ENCODE data around the gene INPP4B.
A peak's percentile ranks its signal among the peaks of the same experiment; 100 is the strongest.

INPP4B gene

DNA sequence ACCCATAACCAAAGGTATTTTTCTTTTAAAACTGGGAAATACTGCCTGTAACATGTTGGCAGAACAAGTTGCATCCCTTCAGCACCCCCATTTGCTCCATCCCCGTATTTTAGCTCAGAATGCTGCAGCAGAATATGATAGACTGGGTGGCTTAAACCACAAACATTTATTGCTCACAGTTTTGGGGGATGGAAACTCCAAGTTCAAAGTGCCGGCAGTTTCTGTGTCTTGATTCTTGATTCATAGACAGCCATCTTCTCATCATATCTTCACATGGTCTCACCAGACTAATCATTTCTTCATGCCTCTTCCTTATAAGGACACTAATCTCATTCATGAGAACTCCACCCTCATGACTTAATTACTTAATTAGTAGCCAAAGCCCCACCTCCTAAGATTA lies 10.5 kb upstream of the INPP4B start:
- Histone ChIP-seq H4K91ac (ENCODE audit: low read depth, low read length, poor library complexity) (no peak overlapping the region), H2BK5ac (ENCODE audit: low read length) (no peak overlapping the region), H2AFZ (ENCODE audit: low read length) (no peak overlapping the region), H3K27me3 (ENCODE audit: control insufficient read depth in 3 of 3, insufficient read depth in 3 of 3, low read depth in 1 of 3, low read length in 3 of 3) (no peaks in the 10 kb centered on the region), H3K4ac (ENCODE audit: low read length) (no peak overlapping the region), H3K79me1 (ENCODE audit: low read depth, low read length) (no peaks in the 10 kb centered on the region), H3K23ac (ENCODE audit: low read depth, low read length, poor library complexity) (no peak overlapping the region), H3K9ac (ENCODE audit: low read depth, low read length, poor library complexity) (no peak overlapping the region), H3K4me2 (ENCODE audit: insufficient read depth, low read length, poor library complexity, severe bottlenecking) (no peak overlapping the region), H3K4me3 (ENCODE audit: low read length in 2 of 2) (no peak overlapping the region), H2BK120ac (ENCODE audit: low read depth, low read length) (no peak overlapping the region), H3K14ac (ENCODE audit: low read length) (no peak overlapping the region), H2BK15ac (ENCODE audit: low read length) (no peak overlapping the region), H3K27ac (replicated peaks; ENCODE audit: low read length) (no peak overlapping the region), H4K8ac (ENCODE audit: low read depth, low read length) (no peak overlapping the region), H3K9me3 (replicated peaks in 1 of 2; ENCODE audit: control insufficient read depth in 2 of 2, insufficient read depth in 1 of 2, low read depth in 1 of 2, low read length in 2 of 2) (no peaks in the 10 kb centered on the region), H3K4me1 (ENCODE audit: control insufficient read depth in 2 of 2, insufficient read depth in 1 of 2, low read depth in 1 of 2, low read length in 2 of 2) (no peaks in the 10 kb centered on the region), H2AK5ac (ENCODE audit: low read depth, low read length) (no peak overlapping the region), H3K18ac (ENCODE audit: low read length) (no peak overlapping the region), H2BK12ac (ENCODE audit: low read length) (no peak overlapping the region), H3K36me3 (replicated peaks in 1 of 2; ENCODE audit: control insufficient read depth in 2 of 2, insufficient read depth in 2 of 2, low read length in 2 of 2) (no peaks in the 10 kb centered on the region)
- DNase-seq (ENCODE audit: low spot score) = no peak
- WGBS, 2 donors (ENCODE audit: extremely low coverage in 2 of 2, insufficient read length in 2 of 2, insufficient replicate concordance in 1 of 2) = no CpG with 5 or more reads among the region's 2 CpGs

GRCh38 chr4:142850478-142850877 lies 4.4 kb upstream of the INPP4B start:
- no peak overlapping the region for H2BK15ac ChIP-seq (ENCODE audit: low read length)
- H2AK5ac ChIP-seq (ENCODE audit: low read depth, low read length) = no peak overlapping the region
- H3K27ac ChIP-seq (replicated peaks; ENCODE audit: low read length) = no peak overlapping the region
- no peak overlapping the region for H3K18ac ChIP-seq (ENCODE audit: low read length)
- no peaks in the 10 kb centered on the region for H3K36me3 ChIP-seq (replicated peaks in 1 of 2; ENCODE audit: control insufficient read depth in 2 of 2, insufficient read depth in 2 of 2, low read length in 2 of 2)
- H3K23ac ChIP-seq (ENCODE audit: low read depth, low read length, poor library complexity) = no peak overlapping the region
- H3K4me3 ChIP-seq (ENCODE audit: low read length in 2 of 2) = no peak overlapping the region
- peaks cover 3 to 4% of the 10 kb centered on the region in 2 donors for H3K4me1 ChIP-seq (ENCODE audit: control insufficient read depth in 2 of 2, insufficient read depth in 1 of 2, low read depth in 1 of 2, low read length in 2 of 2)
- peaks cover 0 to 16% (median 15%) of the 10 kb centered on the region in 3 experiments for H3K27me3 ChIP-seq (ENCODE audit: control insufficient read depth in 3 of 3, insufficient read depth in 3 of 3, low read depth in 1 of 3, low read length in 3 of 3)
- DNase-seq (ENCODE audit: low spot score) = no peak
- no peaks in the 10 kb centered on the region for H3K79me1 ChIP-seq (ENCODE audit: low read depth, low read length)
- no peak overlapping the region for H3K14ac ChIP-seq (ENCODE audit: low read length)
- no peak overlapping the region for H2BK5ac ChIP-seq (ENCODE audit: low read length)
- H3K4ac ChIP-seq (ENCODE audit: low read length) = no peak overlapping the region
- H2AFZ ChIP-seq (ENCODE audit: low read length) = no peak overlapping the region
- H3K9ac ChIP-seq (ENCODE audit: low read depth, low read length, poor library complexity) = no peak overlapping the region
- no peak overlapping the region for H4K91ac ChIP-seq (ENCODE audit: low read depth, low read length, poor library complexity)
- no peak overlapping the region for H2BK120ac ChIP-seq (ENCODE audit: low read depth, low read length)
- no peaks in the 10 kb centered on the region for H3K9me3 ChIP-seq (replicated peaks in 1 of 2; ENCODE audit: control insufficient read depth in 2 of 2, insufficient read depth in 1 of 2, low read depth in 1 of 2, low read length in 2 of 2)
- no peak overlapping the region for H3K4me2 ChIP-seq (ENCODE audit: insufficient read depth, low read length, poor library complexity, severe bottlenecking)
- WGBS, 2 donors (ENCODE audit: extremely low coverage in 2 of 2, insufficient read length in 2 of 2, insufficient replicate concordance in 1 of 2) = no CpG with 5 or more reads among the region's 4 CpGs
- no peak overlapping the region for H4K8ac ChIP-seq (ENCODE audit: low read depth, low read length)
- no peak overlapping the region for H2BK12ac ChIP-seq (ENCODE audit: low read length)

DNA sequence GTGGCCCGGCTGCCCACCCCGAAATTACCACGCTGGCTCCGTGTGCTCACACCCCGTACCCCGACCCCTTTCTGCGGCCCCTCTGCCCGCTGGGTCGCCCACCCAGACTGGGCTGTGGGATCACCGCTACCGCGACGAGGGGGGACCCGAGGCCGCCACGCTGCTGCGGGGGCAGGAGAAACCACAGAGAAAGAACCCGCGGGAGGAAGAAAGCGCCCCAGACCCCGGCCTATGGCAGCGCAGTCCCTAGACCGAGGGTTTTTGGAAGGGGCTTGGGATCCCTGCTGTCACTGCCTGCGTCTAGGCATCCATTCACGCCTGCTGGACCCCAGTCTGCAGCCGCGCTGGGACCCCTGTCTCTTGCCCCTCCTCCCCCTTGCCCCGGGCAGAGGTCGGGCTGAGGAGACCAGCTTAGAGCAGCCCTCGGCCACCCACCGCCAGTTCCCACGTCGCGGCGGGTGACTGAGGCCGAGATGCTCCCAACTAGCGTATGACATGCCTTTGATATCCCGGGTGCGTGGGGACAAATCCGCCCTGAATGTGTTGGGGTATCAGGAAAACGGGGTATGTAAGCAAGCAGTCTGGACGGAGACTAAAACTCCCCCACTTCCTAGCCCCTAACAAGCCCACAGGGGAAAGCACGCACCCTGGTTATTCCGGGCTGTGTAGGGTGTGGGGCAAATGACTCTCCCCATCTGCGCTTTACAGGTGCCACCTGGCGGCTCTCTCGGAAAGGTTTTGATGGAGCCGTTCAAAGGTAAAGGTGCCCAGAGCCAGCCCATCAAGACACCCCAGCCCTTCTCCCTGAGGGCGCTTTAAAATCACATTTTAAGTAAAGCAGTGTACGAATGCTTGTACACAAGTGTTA lies 862 bp upstream of the INPP4B start:
- no peak overlapping the region for H2AK5ac ChIP-seq (ENCODE audit: low read depth, low read length)
- peak overlapping the region; percentile 17 for H4K8ac ChIP-seq (ENCODE audit: low read depth, low read length)
- no peak overlapping the region for H2BK5ac ChIP-seq (ENCODE audit: low read length)
- peak overlapping the region; percentile 56 for H3K14ac ChIP-seq (ENCODE audit: low read length)
- H3K4me3 ChIP-seq (ENCODE audit: low read length in 2 of 2) = peak overlapping the region; percentile 64 to 78
- peaks cover 0 to 30% (median 23%) of the 10 kb centered on the region in 3 experiments for H3K27me3 ChIP-seq (ENCODE audit: control insufficient read depth in 3 of 3, insufficient read depth in 3 of 3, low read depth in 1 of 3, low read length in 3 of 3)
- H3K23ac ChIP-seq (ENCODE audit: low read depth, low read length, poor library complexity) = peak overlapping the region; percentile 80
- H3K9ac ChIP-seq (ENCODE audit: low read depth, low read length, poor library complexity) = peak overlapping the region; percentile 66
- H2BK12ac ChIP-seq (ENCODE audit: low read length) = no peak overlapping the region
- no peaks in the 10 kb centered on the region for H3K79me1 ChIP-seq (ENCODE audit: low read depth, low read length)
- peak overlapping the region; percentile 57 for H3K18ac ChIP-seq (ENCODE audit: low read length)
- H3K4me1 ChIP-seq (ENCODE audit: control insufficient read depth in 2 of 2, insufficient read depth in 1 of 2, low read depth in 1 of 2, low read length in 2 of 2) = peaks cover 5 to 9% of the 10 kb centered on the region in 2 donors
- H2BK120ac ChIP-seq (ENCODE audit: low read depth, low read length) = no peak overlapping the region
- peak overlapping the region; percentile 96 for H2AFZ ChIP-seq (ENCODE audit: low read length)
- H2BK15ac ChIP-seq (ENCODE audit: low read length) = no peak overlapping the region
- no peak overlapping the region for H3K27ac ChIP-seq (replicated peaks; ENCODE audit: low read length)
- no peak overlapping the region for H3K4ac ChIP-seq (ENCODE audit: low read length)
- no CpG with 5 or more reads among the region's 50 CpGs for WGBS, 2 donors (ENCODE audit: extremely low coverage in 2 of 2, insufficient read length in 2 of 2, insufficient replicate concordance in 1 of 2)
- no peaks in the 10 kb centered on the region for H3K36me3 ChIP-seq (replicated peaks in 1 of 2; ENCODE audit: control insufficient read depth in 2 of 2, insufficient read depth in 2 of 2, low read length in 2 of 2)
- H3K9me3 ChIP-seq (replicated peaks in 1 of 2; ENCODE audit: control insufficient read depth in 2 of 2, insufficient read depth in 1 of 2, low read depth in 1 of 2, low read length in 2 of 2) = no peaks in the 10 kb centered on the region
- DNase-seq (ENCODE audit: low spot score) = peak; percentile 32
- no peak overlapping the region for H4K91ac ChIP-seq (ENCODE audit: low read depth, low read length, poor library complexity)
- peak overlapping the region; percentile 98 for H3K4me2 ChIP-seq (ENCODE audit: insufficient read depth, low read length, poor library complexity, severe bottlenecking)

DNA sequence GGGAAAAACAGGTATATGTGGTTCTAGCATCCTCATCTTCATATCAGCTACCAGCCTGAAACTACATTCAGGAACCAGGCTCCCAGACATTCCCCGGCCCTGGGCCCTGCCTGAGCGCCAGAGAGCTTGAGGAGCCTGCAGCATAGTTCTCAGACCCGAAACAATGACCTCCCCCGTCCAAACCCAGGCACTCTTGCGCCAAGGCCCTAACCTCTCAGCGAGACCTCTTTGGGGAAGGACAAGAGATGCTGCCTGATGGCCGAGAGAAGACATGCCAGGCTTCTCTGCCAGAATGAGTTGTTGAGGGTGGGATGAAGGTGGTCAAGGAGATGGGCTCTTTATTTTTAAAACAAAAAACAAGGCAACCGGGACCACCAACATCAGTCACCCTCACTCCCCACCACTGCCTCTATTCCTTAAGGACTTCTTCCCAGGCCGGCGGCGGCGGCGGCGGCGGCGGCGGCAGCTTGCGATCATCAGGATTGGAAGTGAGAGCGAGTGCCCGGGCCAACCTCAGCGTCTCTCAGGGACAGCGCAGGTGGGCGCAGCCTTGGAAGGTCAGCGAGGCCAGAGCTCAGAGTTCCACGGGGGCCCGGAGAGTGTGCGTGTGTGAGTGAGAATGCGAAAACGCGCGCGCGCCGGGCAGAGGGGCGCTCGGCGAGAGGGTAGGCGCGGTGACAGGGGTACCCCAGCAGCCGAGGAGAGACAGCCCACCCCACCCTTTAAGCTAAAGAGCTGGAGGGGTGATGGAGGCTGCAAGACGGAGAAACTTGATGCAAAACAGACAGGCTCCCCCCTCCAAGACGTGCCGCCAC lies 601 bp downstream of the INPP4B start:
- H2BK5ac ChIP-seq (ENCODE audit: low read length) = peak overlapping the region; percentile 66
- DNase-seq (ENCODE audit: low spot score) = peak; percentile 29
- H4K8ac ChIP-seq (ENCODE audit: low read depth, low read length) = no peak overlapping the region
- no peak overlapping the region for H3K23ac ChIP-seq (ENCODE audit: low read depth, low read length, poor library complexity)
- H3K18ac ChIP-seq (ENCODE audit: low read length) = peak overlapping the region; percentile 92
- peak overlapping the region; percentile 64 to 78 for H3K4me3 ChIP-seq (ENCODE audit: low read length in 2 of 2)
- H3K4ac ChIP-seq (ENCODE audit: low read length) = no peak overlapping the region
- peak overlapping the region; percentile 96 for H2AFZ ChIP-seq (ENCODE audit: low read length)
- H3K9ac ChIP-seq (ENCODE audit: low read depth, low read length, poor library complexity) = peak overlapping the region; percentile 60
- no peak overlapping the region for H3K27ac ChIP-seq (replicated peaks; ENCODE audit: low read length)
- H2BK12ac ChIP-seq (ENCODE audit: low read length) = no peak overlapping the region
- H3K9me3 ChIP-seq (replicated peaks in 1 of 2; ENCODE audit: control insufficient read depth in 2 of 2, insufficient read depth in 1 of 2, low read depth in 1 of 2, low read length in 2 of 2) = no peaks in the 10 kb centered on the region
- H3K14ac ChIP-seq (ENCODE audit: low read length) = no peak overlapping the region
- no CpG with 5 or more reads among the region's 43 CpGs for whole genome bisulfite sequencing, 2 donors (ENCODE audit: extremely low coverage in 2 of 2, insufficient read length in 2 of 2, insufficient replicate concordance in 1 of 2)
- H3K4me1 ChIP-seq (ENCODE audit: control insufficient read depth in 2 of 2, insufficient read depth in 1 of 2, low read depth in 1 of 2, low read length in 2 of 2) = peaks cover 5 to 9% of the 10 kb centered on the region in 2 donors
- peak overlapping the region; percentile 17 for H2BK15ac ChIP-seq (ENCODE audit: low read length)
- H3K27me3 ChIP-seq (ENCODE audit: control insufficient read depth in 3 of 3, insufficient read depth in 3 of 3, low read depth in 1 of 3, low read length in 3 of 3) = peaks cover 0 to 30% (median 23%) of the 10 kb centered on the region in 3 experiments
- peak overlapping the region; percentile 98 for H3K4me2 ChIP-seq (ENCODE audit: insufficient read depth, low read length, poor library complexity, severe bottlenecking)
- H3K36me3 ChIP-seq (replicated peaks in 1 of 2; ENCODE audit: control insufficient read depth in 2 of 2, insufficient read depth in 2 of 2, low read length in 2 of 2) = no peaks in the 10 kb centered on the region
- H4K91ac ChIP-seq (ENCODE audit: low read depth, low read length, poor library complexity) = no peak overlapping the region
- H3K79me1 ChIP-seq (ENCODE audit: low read depth, low read length) = no peaks in the 10 kb centered on the region
- no peak overlapping the region for H2BK120ac ChIP-seq (ENCODE audit: low read depth, low read length)
- no peak overlapping the region for H2AK5ac ChIP-seq (ENCODE audit: low read depth, low read length)
